Right cardiac atrium (tissue), 5 donors: ENCODE results near the gene CTXN1. TPM values are rescaled to one million over a fixed set of nuclear protein-coding genes. Genes with fewer than 3 reads are reported as not detected.
"Not testable (repeated sequence)": the region's sequence is repeated elsewhere in the genome, so short reads cannot be mapped to it uniquely, and the experiment has no call there.

Source experiments
- ATAC-seq, 2 donors: fragments of 200-7000 bp; cut with Tn5 transposase; one replicate each; pipeline versions ENCODE4 v1.8.0 to v1.9.1; 2020; ENCODE audit warnings: moderate library complexity in 2 of 2, mild to moderate bottlenecking in 1 of 2
- DNase-seq, 3 donors: peaks; one replicate each; pipeline ENCODE4 v3.0.0-alpha.2; 2020
- H3K27ac ChIP-seq: one replicate; pipeline ENCODE4 v1.5.1; 2013; ENCODE audit warnings: mild to moderate bottlenecking, low read length, control low read depth, moderate library complexity
- H3K27me3 ChIP-seq: one replicate; pipeline ENCODE4 v1.6.1; 2013; ENCODE audit not compliant: control insufficient read depth, insufficient read depth
- H3K4me1 ChIP-seq: one replicate; pipeline ENCODE4 v1.6.1; 2013; ENCODE audit warnings: low read length; ENCODE audit not compliant: control insufficient read depth, insufficient read depth
- H3K4me3 ChIP-seq: one replicate; pipeline ENCODE4 v1.5.1; 2013; ENCODE audit warnings: low read length, control low read depth
- H3K9me3 ChIP-seq: one replicate; pipeline ENCODE4 v1.6.1; 2013; ENCODE audit warnings: low read length; ENCODE audit not compliant: control insufficient read depth
- WGBS: extraction: QIAGEN DNeasy Blood & Tissue Kit; methylation state at CpG from one replicate; pipeline ENCODE4 v1.1.7; 2013; 5-methylcytosine and 5-hydroxymethylcytosine counted together
- intact Hi-C, 4 donors: fragments of 100-400 bp; cut with DNase I; formaldehyde crosslinking; loops; one replicate each; pipeline versions ENCODE4 v1.11.0 to v1.14.0; 2022 to 2023
- polyA plus RNA-seq: library from polyadenylated mRNA; stranded (reverse); fragments of 200-250 nt; gene quantifications from one replicate; pipeline ENCODE4 v1.2.3, GENCODE V29; 2013
- total RNA-seq, 4 donors: library from RNA; stranded (reverse); fragmentation: NEBNext Ultra II Directional; extraction: Animal tissue kit (Norgen Biotek cat#: 25700); gene quantifications; one replicate each; pipeline ENCODE4 v1.2.1, GENCODE V29; 2021
- donor health status: healthy with polysubstance abuse.
- donor health status: DM: no; HTN: yes; CAD: no.
- donor health status: DM: no; HTN: no; CAD: no.
- donor health status: DM: no; HTN: yes; CAD: no; lungs with severe emphysema.
- donor health status: DM: yes; HTN: yes; CAD: no.

CTXN1 gene
- total and polyA plus RNA-seq, 5 donors: 0.16 to 0.34 (median 0.24) TPM; not detected in 2

DNA sequence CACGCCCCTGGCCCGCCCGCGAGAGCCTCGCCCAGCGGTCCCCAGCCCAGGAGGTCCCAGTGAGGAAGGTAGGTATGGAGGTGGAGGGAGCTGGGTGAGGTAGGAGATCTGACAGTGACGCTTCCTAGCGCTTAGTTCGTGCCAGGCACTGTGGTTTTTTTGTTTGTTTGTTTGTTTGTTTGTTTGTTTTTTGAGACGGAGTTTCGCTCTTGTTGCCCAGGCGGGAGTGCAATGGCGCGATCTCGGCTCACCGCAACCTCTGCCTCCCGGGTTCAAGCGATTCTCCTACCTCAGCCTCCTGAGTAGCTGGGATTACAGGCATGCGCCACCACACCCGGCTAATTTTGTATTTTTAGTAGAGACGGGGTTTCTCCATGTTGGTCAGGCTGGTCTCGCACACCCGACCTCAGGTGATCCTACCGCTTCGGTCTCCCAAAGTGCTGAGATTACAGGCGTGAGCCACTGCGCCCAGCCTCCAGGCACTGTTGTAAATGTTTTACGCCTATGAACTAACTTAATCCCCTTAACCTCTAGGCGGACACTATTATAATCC, 7.8 kb downstream of the CTXN1 start:
- H3K4me1 ChIP-seq, intact Hi-C loops: not testable (repeated sequence)
- 28% methylated on average over 29 of the region's 29 CpGs for WGBS

GRCh38 chr19:7917267-7918061, 8.5 kb downstream of the CTXN1 start:
- ATAC-seq: no peak
- Histone ChIP-seq H3K4me1 (peaks cover 2% of the 10 kb centered on the region), H3K27ac (peak overlapping the region; percentile 17)

More for the DNA sequence above, 7.8 kb downstream of the CTXN1 start:
- not testable (repeated sequence) for H3K9me3 ChIP-seq, H3K27me3 ChIP-seq, H3K27ac ChIP-seq, H3K4me3 ChIP-seq, ATAC-seq
- peak in 1 of 3 donors; percentile 39 for DNase-seq

DNA sequence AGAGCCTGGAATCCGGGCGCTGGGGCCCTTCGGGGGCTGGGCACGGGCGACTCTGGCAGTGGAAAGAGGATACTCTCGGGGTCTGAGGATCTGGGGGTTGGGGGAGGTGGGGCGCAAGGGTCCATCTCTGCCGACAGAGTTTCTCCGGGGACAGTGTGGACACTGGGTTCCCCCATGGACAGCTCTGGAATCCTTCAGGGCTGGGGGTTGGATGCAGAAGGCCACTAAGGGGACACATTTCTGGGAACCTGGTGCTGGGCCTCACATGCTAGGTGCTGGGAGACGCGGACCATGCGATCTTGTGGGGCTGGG, 9.0 kb downstream of the CTXN1 start:
- no peak for ATAC-seq
- H3K4me3 ChIP-seq: peak overlapping the region; percentile 19
- no peaks in the 10 kb centered on the region for H3K27me3 ChIP-seq
- peak overlapping the region; percentile 17 for H3K27ac ChIP-seq
- intact Hi-C loops: no loop called here
- DNase-seq: no peak
- H3K9me3 ChIP-seq: no peaks in the 10 kb centered on the region
- peaks cover 2% of the 10 kb centered on the region for H3K4me1 ChIP-seq
- WGBS: 4% methylated on average over 12 of the region's 12 CpGs

More at GRCh38 chr19:7917267-7918061, 8.5 kb downstream of the CTXN1 start:
- Histone ChIP-seq H3K9me3 (no peaks in the 10 kb centered on the region), H3K27me3 (no peaks in the 10 kb centered on the region), H3K4me3 (peak overlapping the region; percentile 3)
- DNase-seq: peak; percentile 49 to 88 (median 80)
- 1% methylated on average over 71 of the region's 71 CpGs for WGBS
- intact Hi-C loops: no loop called here

DNA sequence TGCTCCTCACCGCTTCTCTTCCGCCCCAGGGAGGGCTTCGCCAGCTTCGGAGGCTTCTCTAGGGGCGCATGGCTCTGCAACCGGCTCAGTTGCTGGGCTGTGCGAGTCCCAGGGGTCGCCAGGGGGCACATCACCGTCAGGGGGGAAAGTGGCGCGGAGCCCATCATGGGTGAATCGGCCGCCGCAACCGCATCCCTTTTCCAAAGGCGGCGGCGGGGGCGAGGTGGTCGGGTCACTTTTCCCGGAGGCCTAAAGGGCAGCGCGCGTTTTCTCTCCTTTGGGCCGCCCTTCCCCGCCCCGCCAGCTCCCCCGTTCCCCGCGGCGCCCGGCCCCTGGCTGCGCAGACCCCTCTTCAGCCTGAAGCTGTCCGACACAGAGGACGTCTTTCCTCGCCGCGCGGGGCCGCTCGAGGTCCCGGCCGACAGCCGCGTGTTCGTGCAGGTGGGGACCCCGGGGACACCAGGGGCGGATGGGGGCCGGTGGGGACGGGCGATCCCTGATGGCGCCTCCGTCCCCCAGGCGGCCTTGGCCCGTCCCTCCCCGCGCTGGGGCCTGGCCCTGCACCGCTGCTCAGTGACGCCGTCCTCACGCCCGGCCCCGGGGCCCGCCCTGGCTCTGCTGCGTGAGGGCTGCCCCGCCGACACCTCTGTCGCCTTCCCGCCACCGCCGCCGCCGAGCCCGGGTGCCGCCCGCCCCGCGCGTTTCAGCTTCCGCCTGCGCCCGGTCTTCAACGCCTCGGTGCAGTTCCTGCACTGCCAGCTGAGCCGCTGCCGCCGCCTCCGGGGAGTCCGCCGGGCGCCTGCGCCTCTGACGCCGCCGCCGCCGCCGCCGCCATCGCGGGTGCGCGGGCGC, 9.6 kb downstream of the CTXN1 start:
- under 1% methylated on average over 104 of the region's 104 CpGs for WGBS
- no peaks in the 10 kb centered on the region for H3K9me3 ChIP-seq
- intact Hi-C loops: no loop called here
- H3K27me3 ChIP-seq: no peaks in the 10 kb centered on the region
- ATAC-seq (no peak), DNase-seq (peak; percentile 30 to 71 (median 59))
- H3K4me1 ChIP-seq: no peaks in the 10 kb centered on the region
- peak overlapping the region; percentile 19 for H3K4me3 ChIP-seq
- no peak overlapping the region for H3K27ac ChIP-seq

DNA sequence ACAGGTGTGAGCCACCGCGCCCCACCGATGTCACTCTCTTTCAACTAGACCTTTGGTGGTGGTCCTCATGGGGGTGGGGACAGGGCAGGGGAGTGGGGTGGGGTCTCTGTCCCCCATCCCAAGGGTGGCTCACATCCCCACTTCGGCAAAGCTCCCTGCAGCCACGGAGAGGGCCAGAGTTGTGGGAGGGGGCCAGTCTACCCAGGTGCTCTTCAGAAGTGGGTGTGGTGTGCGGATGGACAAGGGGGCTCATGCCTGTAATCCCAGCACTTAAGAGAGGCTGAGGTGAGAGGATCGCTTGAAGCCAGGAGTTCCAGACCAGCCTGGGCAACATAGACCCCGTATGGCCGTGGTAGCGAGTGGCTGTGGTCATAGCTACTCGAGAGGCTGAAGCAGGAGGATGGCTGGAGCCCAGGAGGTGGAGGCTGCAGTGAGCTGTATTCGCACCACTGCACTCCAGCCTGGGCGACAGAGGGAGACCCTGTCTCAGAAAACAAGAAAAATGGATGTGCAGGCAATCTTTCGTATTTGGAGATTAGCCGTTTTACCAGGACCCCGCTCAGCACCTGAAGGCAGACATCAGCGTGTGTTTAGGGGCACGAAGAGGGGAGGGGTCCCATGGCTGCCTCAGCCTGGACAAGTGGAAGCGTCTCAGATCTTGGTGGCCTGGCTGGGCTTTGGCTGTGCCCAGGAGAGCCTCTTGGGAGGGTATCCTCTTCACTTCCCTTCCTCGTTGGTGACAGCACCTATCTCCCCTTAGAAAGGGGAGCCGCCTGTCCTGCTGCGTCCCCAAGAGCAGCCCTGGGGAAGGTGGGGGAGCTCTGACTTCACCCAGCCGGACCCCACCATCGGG, 10.5 kb downstream of the CTXN1 start:
- intact Hi-C loops: no loop called here
- no peak overlapping the region for H3K4me3 ChIP-seq
- ATAC-seq (no peak), DNase-seq (peak in 2 of 3 donors; percentile 6 to 35)
- no peaks in the 10 kb centered on the region for H3K4me1 ChIP-seq
- H3K27ac ChIP-seq: no peak overlapping the region
- H3K9me3 ChIP-seq: no peaks in the 10 kb centered on the region
- H3K27me3 ChIP-seq: no peaks in the 10 kb centered on the region
- 48% methylated on average over 24 of the region's 24 CpGs for WGBS

GRCh38 chr19:7914598-7915045, 11.3 kb downstream of the CTXN1 start, which contains the start of gene TGFBR3L:
Gene TGFBR3L, plus strand, starts transcription at chr19:7914830.
- no peaks in the 10 kb centered on the region for H3K27me3 ChIP-seq
- no peaks in the 10 kb centered on the region for H3K4me1 ChIP-seq
- peak; percentile 13 to 64 (median 61) for DNase-seq
- no peak for ATAC-seq
- H3K9me3 ChIP-seq: no peaks in the 10 kb centered on the region
- H3K4me3 ChIP-seq: no peak within 1 kb of the TSS
- no peak within 1 kb of the TSS for H3K27ac ChIP-seq
- 64% methylated on average over 12 of the region's 12 CpGs for WGBS
- intact Hi-C loops: no loop called here

DNA sequence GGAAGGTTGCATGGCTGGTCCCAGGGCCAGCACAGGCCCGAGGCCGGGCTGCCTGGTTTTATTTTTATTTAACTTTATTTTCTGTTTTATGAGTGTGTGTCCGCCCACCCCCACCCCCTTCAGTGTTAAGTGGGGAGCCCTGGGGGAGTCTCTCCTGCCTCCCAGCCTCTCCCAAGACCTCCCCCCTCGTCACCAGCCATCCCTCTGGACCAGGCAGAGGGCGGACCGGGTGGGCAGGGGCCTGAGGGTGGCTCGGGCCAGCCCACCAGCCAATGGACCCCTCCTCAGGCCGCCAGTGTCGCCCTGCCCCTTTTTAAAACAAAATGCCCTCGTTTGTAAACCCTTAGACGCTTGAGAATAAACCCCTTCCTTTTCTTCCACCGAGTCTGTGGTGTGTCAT, 11.8 kb downstream of the CTXN1 start:
- no peak overlapping the region for H3K27ac ChIP-seq
- H3K9me3 ChIP-seq: no peaks in the 10 kb centered on the region
- DNase-seq (peak in 2 of 3 donors; percentile 14 to 54), ATAC-seq (no peak)
- 60% methylated on average over 12 of the region's 12 CpGs for WGBS
- intact Hi-C loops: no loop called here
- no peaks in the 10 kb centered on the region for H3K27me3 ChIP-seq
- no peaks in the 10 kb centered on the region for H3K4me1 ChIP-seq
- no peak overlapping the region for H3K4me3 ChIP-seq

DNA sequence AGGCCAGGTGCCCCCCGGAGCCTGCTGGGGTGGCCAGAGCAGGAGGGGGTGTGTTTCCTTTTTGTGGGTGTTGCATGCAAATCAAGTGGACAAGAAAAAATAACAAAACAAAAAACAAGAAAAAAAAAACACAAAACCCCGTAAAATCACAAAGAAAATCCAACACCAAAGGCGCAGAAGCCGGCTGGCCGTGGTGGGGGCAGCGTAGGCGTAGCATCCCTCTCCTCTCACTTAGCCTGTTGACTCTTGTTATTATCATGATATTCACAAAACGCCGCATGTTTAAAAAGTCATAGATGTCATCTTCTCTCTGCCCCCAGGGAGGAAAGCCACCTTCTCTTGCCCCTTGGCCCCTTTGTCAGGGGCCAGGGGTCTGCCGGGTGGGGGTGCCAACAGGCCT, 12.3 kb downstream of the CTXN1 start:
- no peak overlapping the region for H3K27ac ChIP-seq
- intact Hi-C loops: no loop called here
- WGBS: 83% methylated on average over 10 of the region's 10 CpGs
- DNase-seq (peak in 1 of 3 donors; percentile 54), ATAC-seq (no peak)
- no peak overlapping the region for H3K4me3 ChIP-seq
- no peaks in the 10 kb centered on the region for H3K4me1 ChIP-seq
- H3K9me3 ChIP-seq: no peaks in the 10 kb centered on the region
- no peaks in the 10 kb centered on the region for H3K27me3 ChIP-seq

- ATAC-seq (no peak), DNase-seq (peak in 2 of 3 donors; percentile 15 to 61)
- 95% methylated on average over 39 of the region's 39 CpGs for WGBS
- H3K9me3 ChIP-seq: no peaks in the 10 kb centered on the region
- no peak overlapping the region for H3K27ac ChIP-seq
- H3K4me1 ChIP-seq: no peaks in the 10 kb centered on the region
- no peaks in the 10 kb centered on the region for H3K27me3 ChIP-seq
- intact Hi-C loops: no loop called here
- no peak overlapping the region for H3K4me3 ChIP-seq
Observed at GRCh38 chr19:7912697-7913564, 13.0 kb downstream of the CTXN1 start.
